ENCODE measurements around the gene FOXD2.
A peak's percentile ranks its signal among the peaks of the same experiment; 100 is the strongest.

Gene FOXD2

GRCh38 chr1:47468709-47469389 lies 31.0 kb downstream of the FOXD2 start:
- DNase-seq (ENCODE audit: low spot score): no peak

- no peak for DNase-seq (ENCODE audit: low spot score)
Measured at GRCh38 chr1:47469390-47469759, 31.5 kb downstream of the FOXD2 start.

GRCh38 chr1:47469910-47470309 lies 32.1 kb downstream of the FOXD2 start:
- no peak for DNase-seq (ENCODE audit: low spot score)

- no peak for DNase-seq (ENCODE audit: low spot score)
Measured at GRCh38 chr1:47471163-47471562, 33.3 kb downstream of the FOXD2 start.

- DNase-seq (ENCODE audit: low spot score): no peak
Measured at GRCh38 chr1:47474278-47475193, 36.7 kb downstream of the FOXD2 start.

GRCh38 chr1:47477595-47478080 lies 39.8 kb downstream of the FOXD2 start:
- DNase-seq (ENCODE audit: low spot score): peak; percentile 27

GRCh38 chr1:47478090-47478489 lies 40.2 kb downstream of the FOXD2 start:
- peak; percentile 81 for DNase-seq (ENCODE audit: low spot score)

- DNase-seq (ENCODE audit: low spot score): no peak
Measured at GRCh38 chr1:47479664-47480063, 41.8 kb downstream of the FOXD2 start.

GRCh38 chr1:47481936-47482335 lies 44.1 kb downstream of the FOXD2 start:
- DNase-seq (ENCODE audit: low spot score): no peak

- no peak for DNase-seq (ENCODE audit: low spot score)
Measured at GRCh38 chr1:47482786-47483185, 44.9 kb downstream of the FOXD2 start.

GRCh38 chr1:47483651-47484050 lies 45.8 kb downstream of the FOXD2 start:
- no peak for DNase-seq (ENCODE audit: low spot score)

GRCh38 chr1:47485817-47486216 lies 48.0 kb downstream of the FOXD2 start:
- no peak for DNase-seq (ENCODE audit: low spot score)

- DNase-seq (ENCODE audit: low spot score): no peak
Measured at GRCh38 chr1:47487332-47487731, 49.5 kb downstream of the FOXD2 start.

GRCh38 chr1:47487850-47488450 lies 50.1 kb downstream of the FOXD2 start:
- DNase-seq (ENCODE audit: low spot score): no peak
